Measurements from ENCODE around the gene THAP9.

GRCh38 chr4:82891707-82892466 lies 8.6 kb upstream of the THAP9 start:
- TF ChIP-seq, protein P1, sequence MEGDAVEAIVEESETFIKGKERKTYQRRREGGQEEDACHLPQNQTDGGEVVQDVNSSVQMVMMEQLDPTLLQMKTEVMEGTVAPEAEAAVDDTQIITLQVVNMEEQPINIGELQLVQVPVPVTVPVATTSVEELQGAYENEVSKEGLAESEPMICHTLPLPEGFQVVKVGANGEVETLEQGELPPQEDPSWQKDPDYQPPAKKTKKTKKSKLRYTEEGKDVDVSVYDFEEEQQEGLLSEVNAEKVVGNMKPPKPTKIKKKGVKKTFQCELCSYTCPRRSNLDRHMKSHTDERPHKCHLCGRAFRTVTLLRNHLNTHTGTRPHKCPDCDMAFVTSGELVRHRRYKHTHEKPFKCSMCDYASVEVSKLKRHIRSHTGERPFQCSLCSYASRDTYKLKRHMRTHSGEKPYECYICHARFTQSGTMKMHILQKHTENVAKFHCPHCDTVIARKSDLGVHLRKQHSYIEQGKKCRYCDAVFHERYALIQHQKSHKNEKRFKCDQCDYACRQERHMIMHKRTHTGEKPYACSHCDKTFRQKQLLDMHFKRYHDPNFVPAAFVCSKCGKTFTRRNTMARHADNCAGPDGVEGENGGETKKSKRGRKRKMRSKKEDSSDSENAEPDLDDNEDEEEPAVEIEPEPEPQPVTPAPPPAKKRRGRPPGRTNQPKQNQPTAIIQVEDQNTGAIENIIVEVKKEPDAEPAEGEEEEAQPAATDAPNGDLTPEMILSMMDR (conservative IDR thresholded peaks at IDR 0.05): no peak
- no peak for TF ChIP-seq EZH2 (IDR thresholded peaks at IDR 0.05; ENCODE audit: low read depth)
